Measurements from ENCODE around the gene FOXD1.
A peak's percentile ranks its signal among the peaks of the same experiment; 100 is the strongest.

The FOXD1 gene

DNA sequence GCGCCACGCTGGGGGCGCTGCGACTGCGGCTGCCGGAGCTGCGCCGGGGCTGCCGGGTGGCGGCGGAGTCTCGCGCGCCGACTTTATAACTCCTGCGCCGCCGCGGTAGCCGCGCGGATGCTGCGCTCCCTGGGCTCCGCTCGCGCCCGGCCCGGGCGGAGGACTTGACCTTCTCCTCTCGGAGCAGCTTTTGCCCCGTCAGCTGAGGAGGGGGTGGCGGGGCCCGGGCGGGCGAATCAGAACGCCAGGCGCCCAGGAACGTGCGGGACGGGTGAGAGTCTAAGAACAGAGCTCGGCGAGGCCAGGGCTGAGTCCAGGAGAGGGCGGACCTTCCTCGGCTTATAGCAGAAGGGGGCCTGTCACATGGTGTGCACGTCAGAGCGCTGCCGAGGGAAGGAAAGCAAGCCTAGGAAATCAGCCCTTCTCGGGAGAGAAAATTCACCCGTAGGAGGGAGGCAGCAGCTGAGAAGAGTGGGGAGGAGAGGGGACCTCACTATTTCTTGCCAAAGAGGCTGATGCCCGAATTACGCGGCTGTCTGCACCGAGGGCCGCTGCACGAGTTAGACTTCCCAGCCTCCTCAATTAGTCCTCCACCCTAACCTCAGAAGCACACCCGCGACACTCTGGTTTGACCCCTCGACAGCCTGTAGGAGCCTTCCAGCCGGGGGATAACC is at the start of gene FOXD1:
Gene FOXD1 (minus strand): TSS at position 315 of the 674 bp plus-strand sequence. CDS start 415 bp downstream, outside the sequence.
- TF ChIP-seq, protein P1, sequence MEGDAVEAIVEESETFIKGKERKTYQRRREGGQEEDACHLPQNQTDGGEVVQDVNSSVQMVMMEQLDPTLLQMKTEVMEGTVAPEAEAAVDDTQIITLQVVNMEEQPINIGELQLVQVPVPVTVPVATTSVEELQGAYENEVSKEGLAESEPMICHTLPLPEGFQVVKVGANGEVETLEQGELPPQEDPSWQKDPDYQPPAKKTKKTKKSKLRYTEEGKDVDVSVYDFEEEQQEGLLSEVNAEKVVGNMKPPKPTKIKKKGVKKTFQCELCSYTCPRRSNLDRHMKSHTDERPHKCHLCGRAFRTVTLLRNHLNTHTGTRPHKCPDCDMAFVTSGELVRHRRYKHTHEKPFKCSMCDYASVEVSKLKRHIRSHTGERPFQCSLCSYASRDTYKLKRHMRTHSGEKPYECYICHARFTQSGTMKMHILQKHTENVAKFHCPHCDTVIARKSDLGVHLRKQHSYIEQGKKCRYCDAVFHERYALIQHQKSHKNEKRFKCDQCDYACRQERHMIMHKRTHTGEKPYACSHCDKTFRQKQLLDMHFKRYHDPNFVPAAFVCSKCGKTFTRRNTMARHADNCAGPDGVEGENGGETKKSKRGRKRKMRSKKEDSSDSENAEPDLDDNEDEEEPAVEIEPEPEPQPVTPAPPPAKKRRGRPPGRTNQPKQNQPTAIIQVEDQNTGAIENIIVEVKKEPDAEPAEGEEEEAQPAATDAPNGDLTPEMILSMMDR (IDR thresholded peaks at IDR 0.05; ENCODE audit: low read depth, low read length), result no peak
- peak within 1 kb of the TSS; percentile 71 for H3K4me3 ChIP-seq (ENCODE audit: low read depth, low read length)

GRCh38 chr5:73497497-73498056 is 49.0 kb upstream of the FOXD1 start:
- TF ChIP-seq, protein P1 (IDR thresholded peaks at IDR 0.05; ENCODE audit: low read depth, low read length), result no peak

DNA sequence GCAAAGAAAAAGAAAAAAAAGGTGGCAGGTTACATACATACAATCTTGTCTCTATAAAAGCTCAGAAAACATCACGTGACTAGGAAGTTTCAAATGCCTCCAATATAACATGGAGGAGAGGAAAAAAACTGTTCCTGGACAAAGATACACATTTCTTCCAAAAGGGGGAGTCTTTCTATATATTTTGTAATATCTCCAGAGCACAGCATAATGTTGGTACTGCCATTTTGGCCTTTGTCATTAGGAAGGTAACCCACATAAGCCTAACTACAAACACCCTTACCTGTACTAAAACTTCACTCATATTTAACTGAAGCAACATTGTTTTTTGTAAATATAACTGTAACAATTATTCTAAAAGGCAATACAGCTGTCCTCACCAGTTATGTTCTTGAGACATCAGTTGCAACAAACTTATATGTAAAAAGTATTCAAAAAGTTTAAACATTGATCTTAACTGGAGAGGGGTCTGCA is 48.4 kb upstream of the FOXD1 start:
- H3K4me3 ChIP-seq (ENCODE audit: low read depth, low read length), result no peak overlapping the region
- TF ChIP-seq, protein P1 (IDR thresholded peaks at IDR 0.05; ENCODE audit: low read depth, low read length), result no peak

More at GRCh38 chr5:73497497-73498056, 49.0 kb upstream of the FOXD1 start:
- H3K4me3 ChIP-seq (ENCODE audit: low read depth, low read length), result peak overlapping the region; percentile 92

GRCh38 chr5:73495772-73496335 is 47.3 kb upstream of the FOXD1 start:
- TF ChIP-seq, protein P1 (IDR thresholded peaks at IDR 0.05; ENCODE audit: low read depth, low read length), result no peak
- H3K4me3 ChIP-seq (ENCODE audit: low read depth, low read length), result no peak overlapping the region

DNA sequence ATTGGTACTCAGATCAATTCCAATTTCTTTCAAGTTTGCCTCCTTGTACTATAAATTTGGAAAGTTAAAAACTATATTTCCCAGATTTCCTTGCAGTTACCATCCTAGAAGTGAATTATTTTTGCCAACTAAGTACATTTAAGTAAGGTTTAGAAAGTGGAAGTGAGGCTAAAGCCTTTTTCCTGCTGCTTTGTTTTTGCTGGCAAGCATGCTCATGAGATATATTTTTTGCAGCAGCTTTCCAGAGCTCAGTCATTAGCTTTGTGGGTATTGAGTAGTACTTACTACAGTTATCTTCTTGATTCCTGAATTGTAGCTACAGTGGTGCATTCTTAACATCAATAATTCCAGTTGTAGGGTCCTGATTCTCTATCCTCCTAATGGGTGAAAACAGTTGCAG is 46.1 kb upstream of the FOXD1 start:
- TF ChIP-seq, protein P1 (IDR thresholded peaks at IDR 0.05; ENCODE audit: low read depth, low read length), result no peak
- H3K4me3 ChIP-seq (ENCODE audit: low read depth, low read length), result no peak overlapping the region

DNA sequence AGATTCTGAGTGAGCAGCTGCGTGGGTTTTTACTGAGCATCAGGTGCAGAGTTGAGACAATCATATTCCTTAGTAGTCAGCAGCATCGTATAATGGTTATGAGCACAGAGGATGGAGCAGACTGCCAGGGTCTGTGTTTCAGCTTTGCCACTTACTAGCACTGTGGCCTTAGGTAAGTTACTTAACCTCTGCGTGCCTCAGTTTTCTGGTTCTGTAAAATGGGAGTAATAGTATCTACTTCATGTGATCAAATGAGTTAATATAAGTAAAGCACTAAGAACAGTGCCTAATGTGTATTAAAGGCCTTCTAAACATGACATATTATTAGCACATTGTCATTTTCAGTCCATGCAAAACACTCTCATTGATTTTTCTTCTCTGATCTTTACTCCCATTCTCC is 44.8 kb upstream of the FOXD1 start:
- no peak overlapping the region for H3K4me3 ChIP-seq (ENCODE audit: low read depth, low read length)
- TF ChIP-seq, protein P1 (IDR thresholded peaks at IDR 0.05; ENCODE audit: low read depth, low read length), result no peak

GRCh38 chr5:73491155-73491554 is 42.6 kb upstream of the FOXD1 start:
- TF ChIP-seq, protein P1 (IDR thresholded peaks at IDR 0.05; ENCODE audit: low read depth, low read length), result no peak

More at GRCh38 chr5:73491155-73491554, 42.6 kb upstream of the FOXD1 start:
- H3K4me3 ChIP-seq (ENCODE audit: low read depth, low read length), result no peak overlapping the region

Data from WI38 (cell line).